Thyroid gland (tissue), 4 donors: Measurements from ENCODE around the gene PPP1CC. TPM values are rescaled to one million over a fixed set of nuclear protein-coding genes. Genes with fewer than 3 reads are reported as not detected.

Source experiments
- DNase-seq, 2 donors: peaks; one replicate each; pipeline ENCODE4 v3.0.0-alpha.2; 2019
- H3K27ac ChIP-seq, 3 donors: fragments of 200-600 bp; sonication (generic); 1 replicate in 2 of 3; 2 replicates in 1 of 3; pipeline ENCODE4 v1.5.1; 2016 to 2019; ENCODE audit warnings: mild to moderate bottlenecking in 1 of 3, moderate library complexity in 1 of 3
- H3K27me3 ChIP-seq: fragments of 200-600 bp; sonication (generic); one replicate; pipeline ENCODE4 v1.5.1; 2019
- H3K36me3 ChIP-seq, 2 donors: fragments of 200-600 bp; sonication (generic); one replicate each; pipeline ENCODE4 v1.5.1; 2016 to 2019
- H3K4me1 ChIP-seq, 2 donors: fragments of 200-600 bp; sonication (generic); one replicate each; pipeline ENCODE4 v1.5.1; 2017 to 2019
- H3K4me3 ChIP-seq, 3 donors: fragments of 200-600 bp; sonication (generic); replicated peaks in 1 of 3; 1 replicate in 2 of 3; 2 replicates in 1 of 3; pipeline ENCODE4 v1.5.1; 2016; ENCODE audit warnings: mild to moderate bottlenecking in 1 of 3
- H3K9me3 ChIP-seq: fragments of 200-600 bp; sonication (generic); one replicate; pipeline ENCODE4 v1.5.1; 2017
- CTCF ChIP-seq, 6 experiments: fragments of 200-600 bp in 3 of 6; fragments of 450-650 bp in 3 of 6; sonication (generic) in 3 of 6; IDR thresholded peaks; one replicate each; pipeline ENCODE4 v1.5.1; 2016 to 2019; ENCODE audit warnings: antibody characterized with exemption in 6 of 6, mild to moderate bottlenecking in 2 of 6, inconsistent platforms in 1 of 6, moderate library complexity in 1 of 6
- POLR2A ChIP-seq, 2 donors: fragments of 450-650 bp; IDR thresholded peaks; one replicate each; pipeline ENCODE4 v1.6.1; 2017; ENCODE audit warnings: antibody characterized with exemption in 2 of 2, mild to moderate bottlenecking in 2 of 2, moderate library complexity in 1 of 2
- WGBS, 2 donors: methylation state at CpG; one replicate each; pipeline ENCODE4 v1.1.5; 2017; 5-methylcytosine and 5-hydroxymethylcytosine counted together
- intact Hi-C: fragments of 100-400 bp; cut with DNase I; formaldehyde crosslinking; loops from one replicate; pipeline ENCODE4 v1.15.1; 2023
- total RNA-seq, 4 donors: library from RNA; depleted of rRNA; stranded (reverse); fragments of >200 nt; gene quantifications; one replicate each; pipeline ENCODE4 v1.2.3, GENCODE V29; 2016

The PPP1CC gene
- total RNA-seq, 4 donors from 2014 or later, result 85.3 to 154 (median 118) TPM

GRCh38 chr12:110677206-110677911, 65.3 kb downstream of the PPP1CC start:
- H3K27me3 ChIP-seq, result no peaks in the 10 kb centered on the region
- no peak for DNase-seq
- no peak for TF ChIP-seq CTCF (IDR thresholded peaks at IDR 0.05)
- TF ChIP-seq POLR2A (IDR thresholded peaks at IDR 0.05), result no peak
- H3K9me3 ChIP-seq, result no peaks in the 10 kb centered on the region
- WGBS, 2 donors, result 79% methylated on average over 5 of the region's 5 CpGs
- H3K27ac ChIP-seq, result no peak overlapping the region
- intact Hi-C loops, result no loop called here
- no peaks in the 10 kb centered on the region for H3K4me1 ChIP-seq
- no peaks in the 10 kb centered on the region for H3K36me3 ChIP-seq
- no peak overlapping the region for H3K4me3 ChIP-seq

GRCh38 chr12:110676171-110676570, 66.5 kb downstream of the PPP1CC start:
- H3K9me3 ChIP-seq, result no peaks in the 10 kb centered on the region
- intact Hi-C loops, result no loop called here
- no peaks in the 10 kb centered on the region for H3K4me1 ChIP-seq
- WGBS, 2 donors, result 82 to 96% methylated on average over 4 of the region's 4 CpGs
- H3K36me3 ChIP-seq, result no peaks in the 10 kb centered on the region
- no peak overlapping the region for H3K4me3 ChIP-seq
- no peak overlapping the region for H3K27ac ChIP-seq
- no peak for TF ChIP-seq CTCF (IDR thresholded peaks at IDR 0.05)
- no peak for TF ChIP-seq POLR2A (IDR thresholded peaks at IDR 0.05)
- no peaks in the 10 kb centered on the region for H3K27me3 ChIP-seq
- DNase-seq, result no peak

- Histone ChIP-seq H3K27ac (no peak overlapping the region), H3K9me3 (no peaks in the 10 kb centered on the region), H3K4me3 (no peak overlapping the region), H3K27me3 (no peaks in the 10 kb centered on the region), H3K36me3 (no peaks in the 10 kb centered on the region), H3K4me1 (no peaks in the 10 kb centered on the region)
- intact Hi-C loops, result no loop called here
- 66 to 72% methylated on average over 4 of the region's 4 CpGs for WGBS, 2 donors
- DNase-seq, result no peak
- TF ChIP-seq POLR2A (IDR thresholded peaks at IDR 0.05) (no peak), CTCF (IDR thresholded peaks at IDR 0.05) (no peak)
Observed at GRCh38 chr12:110670161-110670701, 72.5 kb downstream of the PPP1CC start.

Other genes with a start within 250 kb of the PPP1CC start
- 100 to 1,000 TPM in 3 of 4 donors, 10 to 100 TPM in 1; 94.0 to 188 (median 133) TPM for gene VPS29, start 240.8 kb downstream of the PPP1CC start, total RNA-seq
- gene RAD9B, start 240.6 kb downstream of the PPP1CC start, total RNA-seq, result under 1 TPM in 2 of 4 donors, not detected in 2; 0.40 to 0.45 TPM
- 10 to 100 TPM; 15.8 to 28.9 (median 22.8) TPM for gene PPTC7, start 159.6 kb downstream of the PPP1CC start, total RNA-seq
- 100 to 1,000 TPM in 3 of 4 donors, 10 to 100 TPM in 1; 98.8 to 204 (median 125) TPM for gene TCTN1, start 128.8 kb downstream of the PPP1CC start, total RNA-seq
- 1 to 10 TPM; 4.4 to 6.9 (median 4.5) TPM for gene HVCN1, start 53.8 kb downstream of the PPP1CC start, total RNA-seq
- not detected for gene CCDC63, start 104.1 kb upstream of the PPP1CC start, total RNA-seq
- gene MYL2, start 177.7 kb upstream of the PPP1CC start, total RNA-seq, result not detected